Neutrophil (primary cell): Measurements from ENCODE around the gene OSGIN1.
A peak's percentile ranks its signal among the peaks of the same experiment; 100 is the strongest.

Source experiments
- H3K27ac ChIP-seq: fragments of 200-600 bp; sonication (generic); 2 replicates; pipeline ENCODE4 v1.5.1; 2016; ENCODE audit warnings: mild to moderate bottlenecking, moderate library complexity
- H3K27me3 ChIP-seq: fragments of 200-600 bp; sonication (generic); 2 replicates; pipeline ENCODE4 v1.6.0; 2016; ENCODE audit warnings: mild to moderate bottlenecking
- H3K36me3 ChIP-seq: fragments of 200-600 bp; sonication (generic); 2 replicates; pipeline ENCODE4 v1.5.1; 2017
- H3K4me1 ChIP-seq, 2 experiments: fragments of 200-600 bp in 1 of 2; sonication (generic) in 1 of 2; 1 replicate in 1 of 2; 2 replicates in 1 of 2; pipeline versions ENCODE4 v1.5.1 to v1.6.1; 2013 to 2016; ENCODE audit warnings: low read depth in 1 of 2, low read length in 1 of 2, mild to moderate bottlenecking in 1 of 2, moderate library complexity in 1 of 2; ENCODE audit not compliant: control insufficient read depth in 1 of 2, insufficient read depth in 1 of 2
- H3K4me3 ChIP-seq, 2 experiments: fragments of 200-600 bp in 1 of 2; sonication (generic) in 1 of 2; 1 replicate in 1 of 2; 2 replicates in 1 of 2; pipeline ENCODE4 v1.5.1; 2013 to 2016; ENCODE audit warnings: low read depth in 1 of 2, low read length in 1 of 2, mild to moderate bottlenecking in 1 of 2, moderate library complexity in 1 of 2
- H3K9me3 ChIP-seq: fragments of 200-600 bp; sonication (generic); 2 replicates; pipeline ENCODE4 v1.5.1; 2016
- CTCF ChIP-seq: fragments of 200-600 bp; sonication (generic); IDR thresholded peaks from 2 replicates; pipeline ENCODE4 v1.5.1; 2016; ENCODE audit warnings: antibody characterized with exemption

OSGIN1 gene

GRCh38 chr16:83956336-83957289, 3.6 kb downstream of the OSGIN1 start:
- Histone ChIP-seq H3K27ac (no peak overlapping the region), H3K9me3 (no peaks in the 10 kb centered on the region), H3K4me1 (peaks cover 24 to 33% of the 10 kb centered on the region in 2 experiments), H3K27me3 (peaks cover 27% of the 10 kb centered on the region), H3K36me3 (no peaks in the 10 kb centered on the region), H3K4me3 (no peak overlapping the region)
- TF ChIP-seq CTCF, result peak; percentile 88

- Histone ChIP-seq H3K36me3 (no peaks in the 10 kb centered on the region), H3K4me3 (no peak overlapping the region), H3K27ac (no peak overlapping the region), H3K4me1 (peaks cover 24 to 32% of the 10 kb centered on the region in 2 experiments), H3K27me3 (peaks cover 27% of the 10 kb centered on the region), H3K9me3 (no peaks in the 10 kb centered on the region)
- TF ChIP-seq CTCF, result no peak
Measured at GRCh38 chr16:83957296-83957855, 4.3 kb downstream of the OSGIN1 start.

GRCh38 chr16:83958137-83958845, 5.3 kb downstream of the OSGIN1 start:
- H3K4me1 ChIP-seq, result peaks cover 15 to 23% of the 10 kb centered on the region in 2 experiments
- no peak overlapping the region for H3K27ac ChIP-seq
- H3K4me3 ChIP-seq, result no peak overlapping the region
- H3K36me3 ChIP-seq, result no peaks in the 10 kb centered on the region
- no peaks in the 10 kb centered on the region for H3K9me3 ChIP-seq
- peaks cover 27% of the 10 kb centered on the region for H3K27me3 ChIP-seq
- TF ChIP-seq CTCF, result no peak

DNA sequence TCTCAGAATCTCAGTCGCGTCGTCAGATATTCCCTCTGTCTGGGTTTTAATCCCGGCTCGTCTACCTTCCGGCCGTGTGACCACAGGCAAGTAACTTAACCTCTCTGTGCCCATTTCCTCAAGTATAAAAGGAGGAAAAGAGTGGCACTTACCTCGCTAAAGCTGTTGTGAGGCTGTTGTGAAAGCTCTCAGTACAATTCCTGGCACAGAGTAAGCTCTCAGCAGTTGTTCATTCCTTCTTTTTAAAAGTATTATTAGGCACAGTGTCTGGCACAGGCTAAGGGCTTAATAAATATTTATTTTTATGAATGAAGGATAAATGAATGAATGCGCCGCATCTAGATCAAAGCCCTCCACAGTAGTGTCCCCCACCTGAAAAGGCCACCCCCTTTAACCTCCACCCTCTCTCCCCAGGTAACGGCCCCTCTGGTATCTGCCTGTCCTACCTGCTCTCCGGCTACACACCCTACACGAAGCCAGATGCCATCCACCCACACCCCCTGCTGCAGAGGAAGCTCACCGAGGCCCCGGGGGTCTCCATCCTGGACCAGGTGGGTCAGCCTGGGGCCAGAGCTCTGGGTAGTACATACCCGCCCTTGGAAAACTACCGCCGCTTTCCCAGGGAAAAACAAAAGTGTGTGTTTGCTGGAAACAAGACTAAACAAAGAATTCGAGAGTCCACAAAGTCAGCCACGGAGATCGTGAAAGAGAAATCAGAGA, 6.0 kb downstream of the OSGIN1 start:
- Histone ChIP-seq H3K9me3 (no peaks in the 10 kb centered on the region), H3K27me3 (peaks cover 22% of the 10 kb centered on the region), H3K27ac (no peak overlapping the region), H3K36me3 (no peaks in the 10 kb centered on the region), H3K4me3 (no peak overlapping the region), H3K4me1 (peaks cover 7 to 16% of the 10 kb centered on the region in 2 experiments)
- TF ChIP-seq CTCF, result no peak
